Ovary (tissue), 3 donors: Measurements from ENCODE around the gene NEK4.

Experiments
- CTCF ChIP-seq, 3 donors: fragments of 450-650 bp in 2 of 3; fragments of 200-600 bp in 1 of 3; IDR thresholded peaks; one replicate each; pipeline versions ENCODE4 v1.5.1 to v1.8.0; 2016 to 2022; ENCODE audit warnings: antibody characterized with exemption in 3 of 3, mild to moderate bottlenecking in 1 of 3
- POLR2A ChIP-seq: fragments of 450-650 bp; IDR thresholded peaks from one replicate; pipeline ENCODE4 v1.6.1; 2017; ENCODE audit warnings: antibody characterized with exemption, mild to moderate bottlenecking, moderate library complexity
- donor health status: DM: no; HTN: no; CAD: no.

DNA sequence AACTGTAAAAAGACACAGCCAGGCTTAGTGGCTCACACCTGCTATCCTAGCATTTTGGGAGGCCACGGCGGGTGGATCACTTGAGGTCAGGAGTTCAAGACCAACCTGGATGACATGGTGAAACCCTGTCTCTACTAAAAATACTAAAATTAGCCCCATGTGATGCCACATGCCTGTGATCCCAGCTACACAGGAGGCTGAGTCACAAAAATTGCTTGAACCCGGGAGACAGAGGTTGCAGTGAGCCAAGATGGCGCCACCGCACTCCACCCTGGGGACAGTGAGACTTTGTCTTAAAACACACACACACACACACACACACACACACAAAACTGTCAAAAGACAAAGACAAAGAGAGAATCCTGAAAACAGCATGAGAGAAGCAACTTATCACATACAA lies 46.8 kb downstream of the NEK4 start:
- no peak for TF ChIP-seq POLR2A
- no peak for TF ChIP-seq CTCF (IDR thresholded peaks at IDR 0.05)
